Measurements from ENCODE around the gene PTPN23. TPM values are rescaled to one million over a fixed set of nuclear protein-coding genes. Genes with fewer than 3 reads are reported as not detected.
A peak's percentile ranks its signal among the peaks of the same experiment; 100 is the strongest.

PTPN23 gene
- polyA plus RNA-seq, 6 donors from 2014 or later = 0.60 to 6.3 (median 4.2) TPM

- DNase-seq = no peak
- H3K4me1 Mint-ChIP-seq = peaks cover 13 to 21% (median 17%) of the 10 kb centered on the region in 3 donors
- peaks cover 0 to 8% of the 10 kb centered on the region in 2 donors for H3K36me3 Mint-ChIP-seq
- peak overlapping the region in 2 of 8 donors; percentile 52 to 65 for H3K4me3 Mint-ChIP-seq
- H3K27ac Mint-ChIP-seq = peak overlapping the region; percentile 82 to 99 (median 98)
- no peak for ATAC-seq (ENCODE audit: low read depth in 2 of 2)
- no peaks in the 10 kb centered on the region for H3K27me3 Mint-ChIP-seq
- peaks cover 0 to 1% (median 0%) of the 10 kb centered on the region in 7 donors for H3K9me3 Mint-ChIP-seq
Observed at GRCh38 chr3:47421741-47422649, 41.2 kb downstream of the PTPN23 start.

GRCh38 chr3:47422743-47423142 is 41.9 kb downstream of the PTPN23 start:
- Mint-ChIP-seq H3K27me3 (no peaks in the 10 kb centered on the region), H3K36me3 (peaks cover 0 to 8% of the 10 kb centered on the region in 2 donors), H3K4me1 (peaks cover 13 to 21% (median 17%) of the 10 kb centered on the region in 3 donors), H3K27ac (peak overlapping the region in 4 of 6 donors; percentile 43 to 69 (median 64)), H3K4me3 (no peak overlapping the region), H3K9me3 (peaks cover 0 to 1% (median 0%) of the 10 kb centered on the region in 7 donors)
- no peak for ATAC-seq (ENCODE audit: low read depth in 2 of 2)
- no peak for DNase-seq

- Mint-ChIP-seq H3K4me3 (no peak overlapping the region), H3K36me3 (peaks cover 0 to 8% of the 10 kb centered on the region in 2 donors), H3K27me3 (no peaks in the 10 kb centered on the region), H3K27ac (peak overlapping the region in 1 of 6 donors; percentile 58), H3K9me3 (peaks cover 0 to 1% (median 0%) of the 10 kb centered on the region in 7 donors), H3K4me1 (peaks cover 13 to 21% (median 17%) of the 10 kb centered on the region in 3 donors)
- DNase-seq (no peak), ATAC-seq (ENCODE audit: low read depth in 2 of 2) (no peak)
Observed at GRCh38 chr3:47423548-47424145, 42.8 kb downstream of the PTPN23 start.

GRCh38 chr3:47424434-47425382 is 43.9 kb downstream of the PTPN23 start:
- H3K4me3 Mint-ChIP-seq = no peak overlapping the region
- peaks cover 0 to 1% (median 0%) of the 10 kb centered on the region in 7 donors for H3K9me3 Mint-ChIP-seq
- DNase-seq (no peak), ATAC-seq (ENCODE audit: low read depth in 2 of 2) (no peak)
- peaks cover 0 to 8% of the 10 kb centered on the region in 2 donors for H3K36me3 Mint-ChIP-seq
- no peaks in the 10 kb centered on the region for H3K27me3 Mint-ChIP-seq
- peaks cover 12 to 20% (median 13%) of the 10 kb centered on the region in 3 donors for H3K4me1 Mint-ChIP-seq
- H3K27ac Mint-ChIP-seq = peak overlapping the region in 1 of 6 donors; percentile 1

- Mint-ChIP-seq H3K9me3 (peaks cover 0 to 1% (median 0%) of the 10 kb centered on the region in 7 donors), H3K4me3 (no peak overlapping the region), H3K27ac (no peak overlapping the region), H3K4me1 (peaks cover 12 to 26% (median 19%) of the 10 kb centered on the region in 3 donors), H3K36me3 (peaks cover 0 to 13% of the 10 kb centered on the region in 2 donors), H3K27me3 (no peaks in the 10 kb centered on the region)
- DNase-seq (no peak), ATAC-seq (ENCODE audit: low read depth in 2 of 2) (no peak)
Observed at GRCh38 chr3:47425383-47425778, 44.6 kb downstream of the PTPN23 start.

- Mint-ChIP-seq H3K9me3 (peaks cover 0 to 1% (median 0%) of the 10 kb centered on the region in 7 donors), H3K27ac (peak overlapping the region in 1 of 6 donors; percentile 77), H3K4me3 (no peak overlapping the region), H3K36me3 (peaks cover 0 to 19% of the 10 kb centered on the region in 2 donors), H3K27me3 (no peaks in the 10 kb centered on the region), H3K4me1 (peaks cover 12 to 21% (median 19%) of the 10 kb centered on the region in 3 donors)
- ATAC-seq (ENCODE audit: low read depth in 2 of 2) (no peak), DNase-seq (no peak)
Observed at GRCh38 chr3:47425959-47426358, 45.1 kb downstream of the PTPN23 start.

- DNase-seq = no peak
- Mint-ChIP-seq H3K27ac (no peak overlapping the region), H3K36me3 (peaks cover 0 to 24% of the 10 kb centered on the region in 2 donors), H3K4me3 (no peak overlapping the region), H3K4me1 (peaks cover 2 to 10% (median 7%) of the 10 kb centered on the region in 3 donors), H3K27me3 (no peaks in the 10 kb centered on the region), H3K9me3 (peaks cover 0 to 1% (median 0%) of the 10 kb centered on the region in 7 donors)
- no peak for ATAC-seq (ENCODE audit: low read depth in 2 of 2)
Observed at GRCh38 chr3:47427866-47428265, 47.0 kb downstream of the PTPN23 start.

GRCh38 chr3:47428662-47429061 is 47.8 kb downstream of the PTPN23 start:
- H3K36me3 Mint-ChIP-seq = peaks cover 6 to 32% of the 10 kb centered on the region in 2 donors
- ATAC-seq (ENCODE audit: low read depth in 2 of 2) (no peak), DNase-seq (no peak)
- peaks cover 0 to 8% (median 7%) of the 10 kb centered on the region in 3 donors for H3K4me1 Mint-ChIP-seq
- H3K27ac Mint-ChIP-seq = peak overlapping the region in 1 of 6 donors; percentile 6
- H3K27me3 Mint-ChIP-seq = no peaks in the 10 kb centered on the region
- H3K4me3 Mint-ChIP-seq = no peak overlapping the region
- peaks cover 0 to 1% (median 0%) of the 10 kb centered on the region in 7 donors for H3K9me3 Mint-ChIP-seq

GRCh38 chr3:47429476-47430270 is 48.9 kb downstream of the PTPN23 start:
- Mint-ChIP-seq H3K27ac (peak overlapping the region in 3 of 6 donors; percentile 7 to 65 (median 54)), H3K9me3 (no peaks in the 10 kb centered on the region), H3K36me3 (peaks cover 10 to 41% of the 10 kb centered on the region in 2 donors), H3K27me3 (no peaks in the 10 kb centered on the region), H3K4me1 (peaks cover 0 to 8% (median 7%) of the 10 kb centered on the region in 3 donors), H3K4me3 (no peak overlapping the region)
- DNase-seq (no peak), ATAC-seq (ENCODE audit: low read depth in 2 of 2) (no peak)

- Mint-ChIP-seq H3K4me3 (no peak overlapping the region), H3K27me3 (no peaks in the 10 kb centered on the region), H3K36me3 (peaks cover 10 to 37% of the 10 kb centered on the region in 2 donors), H3K27ac (peak overlapping the region in 1 of 6 donors; percentile 26), H3K9me3 (no peaks in the 10 kb centered on the region), H3K4me1 (peaks cover 0 to 8% (median 7%) of the 10 kb centered on the region in 3 donors)
- DNase-seq (no peak), ATAC-seq (ENCODE audit: low read depth in 2 of 2) (no peak)
Observed at GRCh38 chr3:47430606-47431005, 49.8 kb downstream of the PTPN23 start.

- no peak overlapping the region for H3K4me3 Mint-ChIP-seq
Observed at GRCh38 chr3:47431225-47431624, 50.4 kb downstream of the PTPN23 start.

GRCh38 chr3:47432673-47433072 is 51.9 kb downstream of the PTPN23 start:
- peaks cover 0 to 8% (median 7%) of the 10 kb centered on the region in 3 donors for H3K4me1 Mint-ChIP-seq
- no peaks in the 10 kb centered on the region for H3K27me3 Mint-ChIP-seq
- H3K9me3 Mint-ChIP-seq = no peaks in the 10 kb centered on the region
- DNase-seq (no peak), ATAC-seq (ENCODE audit: low read depth in 2 of 2) (no peak)
- H3K27ac Mint-ChIP-seq = no peak overlapping the region
- H3K4me3 Mint-ChIP-seq = peak overlapping the region in 1 of 8 donors; percentile 33
- peaks cover 10 to 37% of the 10 kb centered on the region in 2 donors for H3K36me3 Mint-ChIP-seq

More at GRCh38 chr3:47431225-47431624, 50.4 kb downstream of the PTPN23 start:
- Mint-ChIP-seq H3K27ac (peak overlapping the region in 1 of 6 donors; percentile 59), H3K36me3 (peaks cover 10 to 37% of the 10 kb centered on the region in 2 donors), H3K27me3 (no peaks in the 10 kb centered on the region), H3K9me3 (no peaks in the 10 kb centered on the region), H3K4me1 (peaks cover 0 to 8% (median 7%) of the 10 kb centered on the region in 3 donors)
- ATAC-seq (ENCODE audit: low read depth in 2 of 2) (no peak), DNase-seq (no peak)
